ENCODE data around the gene FIGN. TPM values are rescaled to one million over a fixed set of nuclear protein-coding genes. Genes with fewer than 3 reads are reported as not detected.

The FIGN gene
- polyA plus RNA-seq, 1 donor from 2014 or later: 0.71 TPM

DNA sequence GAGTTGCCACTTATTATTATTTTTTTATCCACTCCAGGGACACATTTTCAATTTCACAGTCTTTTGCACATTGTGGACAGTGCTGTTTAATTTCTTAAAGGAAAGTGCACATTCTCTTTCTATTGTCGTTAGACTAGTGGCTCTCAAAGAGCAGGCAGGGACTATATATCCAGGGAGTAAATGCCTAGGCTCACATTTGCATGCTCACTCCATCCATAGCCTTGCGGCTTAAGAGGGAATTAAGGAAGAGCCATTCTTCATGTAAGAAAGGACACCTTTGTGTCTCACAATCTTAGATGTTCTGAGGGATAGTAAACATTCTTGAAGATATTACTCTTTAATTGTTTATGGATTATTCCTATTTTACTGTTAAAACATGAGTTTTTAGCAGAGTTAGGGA, 70.8 kb downstream of the FIGN start:
- H3K9me3 ChIP-seq (ENCODE audit: low read length): no peaks in the 10 kb centered on the region
- TF ChIP-seq MXI1 (conservative IDR thresholded peaks at IDR 0.05; ENCODE audit: poor library complexity, severe bottlenecking): no peak
- H3K27ac ChIP-seq (ENCODE audit: low read length): no peak overlapping the region
- H3K27me3 ChIP-seq (ENCODE audit: insufficient read depth, low read depth, low read length): no peaks in the 10 kb centered on the region
- H3K4me3 ChIP-seq (ENCODE audit: low read length): no peak overlapping the region
- H3K79me2 ChIP-seq (replicated peaks; ENCODE audit: insufficient read depth, low read length): no peaks in the 10 kb centered on the region
- no peak overlapping the region for H3K9ac ChIP-seq (ENCODE audit: low read length)
- H2AFZ ChIP-seq (ENCODE audit: low read depth, low read length): no peak overlapping the region
- H3K36me3 ChIP-seq (ENCODE audit: insufficient read depth, low read length): no peaks in the 10 kb centered on the region
- no peaks in the 10 kb centered on the region for H4K20me1 ChIP-seq (ENCODE audit: insufficient read depth)
- H3K9me2 ChIP-seq (ENCODE audit: insufficient read depth, low read length): no peaks in the 10 kb centered on the region
- no peaks in the 10 kb centered on the region for H3F3A ChIP-seq (ENCODE audit: insufficient read depth, low read length, poor library complexity, severe bottlenecking)
- H3K4me2 ChIP-seq (ENCODE audit: low read length): no peak overlapping the region

DNA sequence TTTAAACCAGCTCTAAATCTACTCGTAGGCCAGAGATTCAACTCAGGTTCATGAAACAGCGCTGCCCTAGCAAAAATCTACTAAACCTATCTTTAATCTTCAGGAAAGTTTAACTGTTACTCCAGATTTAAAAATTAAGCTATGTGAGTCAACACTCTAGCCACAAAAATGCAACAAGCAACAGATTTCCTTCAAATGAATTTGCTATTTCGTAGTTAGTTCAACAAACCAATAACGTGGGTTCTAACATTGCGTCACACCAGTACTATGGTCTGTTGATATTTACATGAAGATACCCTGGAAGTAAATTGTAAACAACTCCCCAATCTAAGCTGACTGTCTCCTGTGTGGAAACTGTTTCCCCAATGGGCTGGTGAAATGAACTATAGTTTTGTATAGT, 71.2 kb downstream of the FIGN start:
- no peaks in the 10 kb centered on the region for H3K79me2 ChIP-seq (replicated peaks; ENCODE audit: insufficient read depth, low read length)
- H4K20me1 ChIP-seq (ENCODE audit: insufficient read depth): no peaks in the 10 kb centered on the region
- no peaks in the 10 kb centered on the region for H3K9me2 ChIP-seq (ENCODE audit: insufficient read depth, low read length)
- no peak overlapping the region for H3K27ac ChIP-seq (ENCODE audit: low read length)
- no peak overlapping the region for H3K9ac ChIP-seq (ENCODE audit: low read length)
- TF ChIP-seq, protein P1, sequence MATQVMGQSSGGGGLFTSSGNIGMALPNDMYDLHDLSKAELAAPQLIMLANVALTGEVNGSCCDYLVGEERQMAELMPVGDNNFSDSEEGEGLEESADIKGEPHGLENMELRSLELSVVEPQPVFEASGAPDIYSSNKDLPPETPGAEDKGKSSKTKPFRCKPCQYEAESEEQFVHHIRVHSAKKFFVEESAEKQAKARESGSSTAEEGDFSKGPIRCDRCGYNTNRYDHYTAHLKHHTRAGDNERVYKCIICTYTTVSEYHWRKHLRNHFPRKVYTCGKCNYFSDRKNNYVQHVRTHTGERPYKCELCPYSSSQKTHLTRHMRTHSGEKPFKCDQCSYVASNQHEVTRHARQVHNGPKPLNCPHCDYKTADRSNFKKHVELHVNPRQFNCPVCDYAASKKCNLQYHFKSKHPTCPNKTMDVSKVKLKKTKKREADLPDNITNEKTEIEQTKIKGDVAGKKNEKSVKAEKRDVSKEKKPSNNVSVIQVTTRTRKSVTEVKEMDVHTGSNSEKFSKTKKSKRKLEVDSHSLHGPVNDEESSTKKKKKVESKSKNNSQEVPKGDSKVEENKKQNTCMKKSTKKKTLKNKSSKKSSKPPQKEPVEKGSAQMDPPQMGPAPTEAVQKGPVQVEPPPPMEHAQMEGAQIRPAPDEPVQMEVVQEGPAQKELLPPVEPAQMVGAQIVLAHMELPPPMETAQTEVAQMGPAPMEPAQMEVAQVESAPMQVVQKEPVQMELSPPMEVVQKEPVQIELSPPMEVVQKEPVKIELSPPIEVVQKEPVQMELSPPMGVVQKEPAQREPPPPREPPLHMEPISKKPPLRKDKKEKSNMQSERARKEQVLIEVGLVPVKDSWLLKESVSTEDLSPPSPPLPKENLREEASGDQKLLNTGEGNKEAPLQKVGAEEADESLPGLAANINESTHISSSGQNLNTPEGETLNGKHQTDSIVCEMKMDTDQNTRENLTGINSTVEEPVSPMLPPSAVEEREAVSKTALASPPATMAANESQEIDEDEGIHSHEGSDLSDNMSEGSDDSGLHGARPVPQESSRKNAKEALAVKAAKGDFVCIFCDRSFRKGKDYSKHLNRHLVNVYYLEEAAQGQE (IDR thresholded peaks at IDR 0.05; ENCODE audit: borderline replicate concordance): no peak
- TF ChIP-seq EP300 (conservative IDR thresholded peaks at IDR 0.05; ENCODE audit: poor library complexity, severe bottlenecking) (no peak), EZH2 (IDR thresholded peaks at IDR 0.05; ENCODE audit: borderline replicate concordance, insufficient read depth, low read length, poor library complexity, severe bottlenecking) (no peak), POLR2AphosphoS5 (IDR thresholded peaks at IDR 0.05) (no peak), RAD21 (conservative IDR thresholded peaks at IDR 0.05) (no peak), TAF1 (IDR thresholded peaks at IDR 0.05; ENCODE audit: low read depth) (no peak), MXI1 (conservative IDR thresholded peaks at IDR 0.05; ENCODE audit: poor library complexity, severe bottlenecking) (no peak), SMC3 (conservative IDR thresholded peaks at IDR 0.05; ENCODE audit: poor library complexity) (no peak)
- TF ChIP-seq, protein P2, sequence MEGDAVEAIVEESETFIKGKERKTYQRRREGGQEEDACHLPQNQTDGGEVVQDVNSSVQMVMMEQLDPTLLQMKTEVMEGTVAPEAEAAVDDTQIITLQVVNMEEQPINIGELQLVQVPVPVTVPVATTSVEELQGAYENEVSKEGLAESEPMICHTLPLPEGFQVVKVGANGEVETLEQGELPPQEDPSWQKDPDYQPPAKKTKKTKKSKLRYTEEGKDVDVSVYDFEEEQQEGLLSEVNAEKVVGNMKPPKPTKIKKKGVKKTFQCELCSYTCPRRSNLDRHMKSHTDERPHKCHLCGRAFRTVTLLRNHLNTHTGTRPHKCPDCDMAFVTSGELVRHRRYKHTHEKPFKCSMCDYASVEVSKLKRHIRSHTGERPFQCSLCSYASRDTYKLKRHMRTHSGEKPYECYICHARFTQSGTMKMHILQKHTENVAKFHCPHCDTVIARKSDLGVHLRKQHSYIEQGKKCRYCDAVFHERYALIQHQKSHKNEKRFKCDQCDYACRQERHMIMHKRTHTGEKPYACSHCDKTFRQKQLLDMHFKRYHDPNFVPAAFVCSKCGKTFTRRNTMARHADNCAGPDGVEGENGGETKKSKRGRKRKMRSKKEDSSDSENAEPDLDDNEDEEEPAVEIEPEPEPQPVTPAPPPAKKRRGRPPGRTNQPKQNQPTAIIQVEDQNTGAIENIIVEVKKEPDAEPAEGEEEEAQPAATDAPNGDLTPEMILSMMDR (IDR thresholded peaks at IDR 0.05; ENCODE audit: poor library complexity, severe bottlenecking): no peak
- no peaks in the 10 kb centered on the region for H3F3A ChIP-seq (ENCODE audit: insufficient read depth, low read length, poor library complexity, severe bottlenecking)
- H2AFZ ChIP-seq (ENCODE audit: low read depth, low read length): no peak overlapping the region
- H3K27me3 ChIP-seq (ENCODE audit: insufficient read depth, low read depth, low read length): no peaks in the 10 kb centered on the region
- no peak overlapping the region for H3K4me3 ChIP-seq (ENCODE audit: low read length)
- no peaks in the 10 kb centered on the region for H3K9me3 ChIP-seq (ENCODE audit: low read length)
- H3K36me3 ChIP-seq (ENCODE audit: insufficient read depth, low read length): no peaks in the 10 kb centered on the region
- H3K4me2 ChIP-seq (ENCODE audit: low read length): no peak overlapping the region
